ENCODE data around the gene TOP1. TPM values are rescaled to one million over a fixed set of nuclear protein-coding genes. Genes with fewer than 3 reads are reported as not detected.

The TOP1 gene
- total RNA-seq, 1 experiment from 2014 or later: 21.3 TPM

DNA sequence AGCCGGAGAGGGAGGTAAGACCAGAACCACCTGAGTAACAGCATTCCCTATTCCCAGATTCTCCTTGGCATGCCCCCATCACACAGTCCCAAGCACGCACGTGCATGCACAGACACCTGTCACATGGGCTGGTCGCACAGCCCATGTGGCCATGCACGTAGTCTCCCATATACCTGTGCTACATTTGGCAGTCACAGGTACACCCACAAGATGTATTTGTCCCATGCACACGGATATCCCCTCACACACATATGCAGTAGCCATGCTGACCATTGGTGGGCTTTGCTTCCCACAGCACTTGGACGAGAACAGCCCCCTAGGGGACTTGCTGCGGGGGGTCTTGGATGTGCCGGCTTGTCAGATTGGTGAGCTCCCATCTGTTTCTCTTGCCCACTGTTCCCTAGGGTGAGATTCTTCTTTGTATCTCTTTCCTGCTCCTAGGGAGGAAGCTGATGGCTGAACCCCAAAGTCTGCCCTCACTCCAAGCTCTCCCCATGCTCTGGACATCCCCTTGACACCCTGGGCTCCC, 140.6 kb downstream of the TOP1 start:
- Histone ChIP-seq H3K36me3 (peaks cover 88% of the 10 kb centered on the region), H3K4me3 (no peak overlapping the region), H3K9me3 (no peaks in the 10 kb centered on the region), H3K27me3 (no peaks in the 10 kb centered on the region)
- DNase-seq: no peak

DNA sequence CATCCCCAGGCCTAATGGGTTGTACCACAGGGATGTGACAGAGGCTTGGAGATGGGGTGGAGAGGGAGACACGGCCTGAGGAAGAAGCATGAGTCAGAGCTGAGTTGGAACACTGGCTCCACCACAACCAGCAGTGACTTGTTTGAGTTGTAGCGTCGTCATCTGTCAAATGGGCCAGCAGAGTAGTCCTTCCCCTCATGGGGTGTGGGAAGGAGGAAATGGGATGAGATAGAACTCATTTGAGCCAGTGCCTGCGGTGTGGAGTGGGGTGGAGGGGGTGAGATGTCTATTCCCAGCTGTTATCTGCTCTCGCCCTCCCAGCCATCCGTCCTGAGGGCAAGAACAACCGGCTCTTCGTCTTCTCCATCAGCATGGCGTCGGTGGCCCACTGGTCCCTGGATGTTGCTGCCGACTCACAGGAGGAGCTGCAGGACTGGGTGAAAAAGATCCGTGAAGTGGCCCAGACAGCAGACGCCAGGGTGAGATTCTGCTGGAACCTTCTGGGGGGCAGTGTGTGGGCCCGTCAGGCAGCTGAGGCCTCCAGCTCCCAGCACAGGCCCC, 141.2 kb downstream of the TOP1 start:
- Histone ChIP-seq H3K27me3 (no peaks in the 10 kb centered on the region), H3K9me3 (no peaks in the 10 kb centered on the region), H3K36me3 (peaks cover 88% of the 10 kb centered on the region), H3K4me3 (no peak overlapping the region)
- DNase-seq: peak; percentile 40

DNA sequence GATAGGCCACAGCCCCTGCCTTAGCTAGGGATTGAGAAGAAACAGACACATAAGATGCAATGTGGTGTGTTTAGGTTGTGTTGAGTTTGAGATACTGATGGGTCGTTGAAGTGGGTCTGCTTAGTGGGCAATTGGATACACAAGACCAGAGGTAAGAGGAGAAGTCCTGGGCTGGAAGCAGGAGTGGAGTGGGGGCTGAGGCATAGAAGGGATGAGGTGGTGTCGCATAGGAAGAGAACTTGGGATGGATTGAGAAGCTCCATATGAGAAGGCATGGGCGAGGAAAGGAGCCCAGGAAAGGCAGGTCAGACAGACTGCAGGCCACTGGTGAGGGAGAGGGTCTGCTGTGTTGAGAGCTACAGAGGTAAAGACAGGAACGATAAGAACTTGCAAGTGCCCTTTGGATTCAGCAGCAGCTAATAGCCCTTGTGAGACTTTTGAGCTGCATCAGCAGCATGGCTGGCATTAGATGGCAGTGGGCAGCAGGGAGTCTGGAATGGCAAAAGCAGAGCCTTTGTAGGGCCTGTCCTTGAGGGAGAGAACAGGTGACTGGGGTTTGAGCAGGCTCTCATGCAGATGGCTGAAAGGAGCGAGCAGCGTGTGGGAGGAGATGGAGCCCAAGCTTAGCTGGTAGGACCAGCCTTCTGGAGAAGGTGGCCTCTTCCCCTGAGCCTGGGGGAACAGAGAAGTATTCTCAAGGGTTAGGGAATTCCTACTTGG, 141.9 kb downstream of the TOP1 start:
- no peak overlapping the region for H3K4me3 ChIP-seq
- peaks cover 88% of the 10 kb centered on the region for H3K36me3 ChIP-seq
- H3K27me3 ChIP-seq: no peaks in the 10 kb centered on the region
- no peak for DNase-seq
- no peaks in the 10 kb centered on the region for H3K9me3 ChIP-seq

DNA sequence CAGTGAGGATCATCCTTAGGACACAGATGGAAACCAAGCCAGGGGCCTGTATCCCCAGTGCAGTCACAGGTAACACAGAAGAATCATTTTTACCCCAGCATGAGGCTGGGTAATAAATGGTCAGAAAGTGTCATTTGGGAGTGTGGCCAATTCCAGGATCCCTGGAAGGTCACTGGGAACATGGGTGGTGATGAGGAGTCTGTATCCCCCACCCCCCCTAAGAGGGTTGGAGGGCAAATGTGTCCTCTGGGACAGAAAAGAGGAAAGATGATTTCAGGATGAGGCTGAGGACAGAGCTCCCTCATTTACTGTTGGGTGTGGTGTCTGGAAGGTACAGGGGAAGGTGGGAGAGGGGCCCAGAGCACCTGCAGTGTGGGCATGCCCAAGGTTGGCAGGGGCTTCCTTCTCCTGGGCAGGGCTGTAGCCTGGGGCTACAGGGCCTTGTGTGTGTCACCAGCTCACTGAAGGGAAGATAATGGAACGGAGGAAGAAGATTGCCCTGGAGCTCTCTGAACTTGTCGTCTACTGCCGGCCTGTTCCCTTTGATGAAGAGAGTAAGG, 143.2 kb downstream of the TOP1 start:
- peaks cover 88% of the 10 kb centered on the region for H3K36me3 ChIP-seq
- H3K9me3 ChIP-seq: no peaks in the 10 kb centered on the region
- H3K4me3 ChIP-seq: no peak overlapping the region
- DNase-seq: no peak
- no peaks in the 10 kb centered on the region for H3K27me3 ChIP-seq

DNA sequence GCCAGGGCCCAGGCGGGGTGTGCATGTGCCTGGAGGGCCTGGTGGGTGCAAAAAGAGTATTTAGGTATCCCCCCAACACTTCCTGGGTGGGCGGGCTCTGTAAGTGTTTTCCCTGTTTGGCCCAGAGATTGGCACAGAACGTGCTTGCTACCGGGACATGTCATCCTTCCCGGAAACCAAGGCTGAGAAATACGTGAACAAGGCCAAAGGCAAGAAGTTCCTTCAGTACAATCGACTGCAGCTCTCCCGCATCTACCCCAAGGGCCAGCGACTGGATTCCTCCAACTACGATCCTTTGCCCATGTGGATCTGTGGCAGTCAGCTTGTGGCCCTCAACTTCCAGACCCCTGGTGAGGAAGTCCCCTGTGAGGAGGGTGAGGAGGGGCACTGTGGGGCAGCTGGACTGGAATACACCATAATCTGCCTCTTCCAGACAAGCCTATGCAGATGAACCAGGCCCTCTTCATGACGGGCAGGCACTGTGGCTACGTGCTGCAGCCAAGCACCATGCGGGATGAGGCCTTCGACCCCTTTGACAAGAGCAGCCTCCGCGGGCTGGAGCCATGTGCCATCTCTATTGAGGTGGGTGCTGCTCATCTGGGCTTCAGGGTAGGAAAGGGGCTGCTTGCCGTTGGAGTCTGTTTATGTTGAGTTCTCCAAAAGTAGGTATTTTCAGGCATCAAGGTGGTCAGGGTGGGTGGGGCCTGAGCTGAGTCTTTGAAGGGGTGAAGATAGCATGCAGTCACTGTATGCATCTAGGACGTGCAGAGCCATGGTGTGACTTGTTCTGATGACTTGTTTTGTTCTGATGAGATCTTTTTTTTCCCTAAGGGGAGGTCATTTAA, 143.9 kb downstream of the TOP1 start:
- H3K9me3 ChIP-seq: no peaks in the 10 kb centered on the region
- H3K36me3 ChIP-seq: peaks cover 91% of the 10 kb centered on the region
- no peaks in the 10 kb centered on the region for H3K27me3 ChIP-seq
- no peak for DNase-seq
- no peak overlapping the region for H3K4me3 ChIP-seq

DNA sequence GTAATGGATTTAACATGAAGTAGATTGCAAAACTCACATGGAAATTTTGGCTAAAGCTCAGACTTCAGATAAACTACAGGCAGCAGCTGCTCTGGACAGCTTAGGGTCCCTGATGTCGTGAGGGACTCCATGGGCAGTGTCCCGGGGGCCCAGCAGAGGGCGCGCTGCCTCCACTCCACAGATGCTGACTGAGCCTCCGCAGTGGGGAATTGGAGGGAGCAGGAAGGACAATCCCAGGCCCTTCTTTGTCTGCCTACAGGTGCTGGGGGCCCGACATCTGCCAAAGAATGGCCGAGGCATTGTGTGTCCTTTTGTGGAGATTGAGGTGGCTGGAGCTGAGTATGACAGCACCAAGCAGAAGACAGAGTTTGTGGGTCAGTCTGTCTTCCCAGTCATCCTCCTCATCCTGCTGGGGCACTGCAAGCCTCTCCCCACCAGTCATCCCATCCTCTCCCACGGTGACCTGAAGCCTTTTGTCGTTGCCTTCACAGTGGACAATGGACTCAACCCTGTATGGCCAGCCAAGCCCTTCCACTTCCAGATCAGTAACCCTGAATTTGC, 144.6 kb downstream of the TOP1 start:
- Histone ChIP-seq H3K9me3 (no peaks in the 10 kb centered on the region), H3K36me3 (peaks cover 90% of the 10 kb centered on the region), H3K4me3 (no peak overlapping the region), H3K27me3 (no peaks in the 10 kb centered on the region)
- peak; percentile 56 for DNase-seq

DNA sequence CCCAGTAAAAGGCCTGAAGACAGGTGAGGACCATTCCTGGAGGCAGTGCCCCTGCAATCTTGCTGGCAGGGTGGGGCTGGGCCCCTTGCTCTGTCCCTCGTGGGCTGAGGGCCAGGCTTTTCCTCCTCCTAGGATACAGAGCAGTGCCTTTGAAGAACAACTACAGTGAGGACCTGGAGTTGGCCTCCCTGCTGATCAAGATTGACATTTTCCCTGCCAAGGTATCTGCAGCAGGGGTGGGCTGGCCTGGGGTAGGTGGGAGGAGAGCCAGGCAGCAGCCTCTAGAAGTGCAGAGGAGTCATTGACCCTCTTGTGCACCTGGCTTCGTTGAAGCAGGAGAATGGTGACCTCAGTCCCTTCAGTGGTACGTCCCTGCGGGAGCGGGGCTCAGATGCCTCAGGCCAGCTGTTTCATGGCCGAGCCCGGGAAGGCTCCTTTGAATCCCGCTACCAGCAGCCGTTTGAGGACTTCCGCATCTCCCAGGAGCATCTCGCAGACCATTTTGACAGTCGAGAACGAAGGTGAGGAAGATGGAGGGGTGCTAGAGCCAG, 145.2 kb downstream of the TOP1 start:
- H3K36me3 ChIP-seq: peaks cover 90% of the 10 kb centered on the region
- no peak overlapping the region for H3K4me3 ChIP-seq
- H3K27me3 ChIP-seq: no peaks in the 10 kb centered on the region
- no peak for DNase-seq
- no peaks in the 10 kb centered on the region for H3K9me3 ChIP-seq

Other genes starting within 250 kb of the TOP1 start
- 35.8 and 99.5 TPM in 2 replicates for gene PLCG1, start 108.7 kb downstream of the TOP1 start, total RNA-seq (2014; rRNA removed; shearing (Covaris generic); ENCODE audit: low replicate concordance)

All from MG63 (cell line).